ENCODE results near the gene SCAF8. TPM values are rescaled to one million over a fixed set of nuclear protein-coding genes. Genes with fewer than 3 reads are reported as not detected.

Gene SCAF8
- total RNA-seq, 4 donors from 2014 or later: 29.5 to 52.8 (median 37.4) TPM

- no peak for TF ChIP-seq CTCF (IDR thresholded peaks at IDR 0.05)
- ATAC-seq (ENCODE audit: low FRiP score): no peak
- no peak for DNase-seq (ENCODE audit: low spot score)
These were observed 80.8 kb downstream of the SCAF8 start for GRCh38 chr6:154814063-154814462.

DNA sequence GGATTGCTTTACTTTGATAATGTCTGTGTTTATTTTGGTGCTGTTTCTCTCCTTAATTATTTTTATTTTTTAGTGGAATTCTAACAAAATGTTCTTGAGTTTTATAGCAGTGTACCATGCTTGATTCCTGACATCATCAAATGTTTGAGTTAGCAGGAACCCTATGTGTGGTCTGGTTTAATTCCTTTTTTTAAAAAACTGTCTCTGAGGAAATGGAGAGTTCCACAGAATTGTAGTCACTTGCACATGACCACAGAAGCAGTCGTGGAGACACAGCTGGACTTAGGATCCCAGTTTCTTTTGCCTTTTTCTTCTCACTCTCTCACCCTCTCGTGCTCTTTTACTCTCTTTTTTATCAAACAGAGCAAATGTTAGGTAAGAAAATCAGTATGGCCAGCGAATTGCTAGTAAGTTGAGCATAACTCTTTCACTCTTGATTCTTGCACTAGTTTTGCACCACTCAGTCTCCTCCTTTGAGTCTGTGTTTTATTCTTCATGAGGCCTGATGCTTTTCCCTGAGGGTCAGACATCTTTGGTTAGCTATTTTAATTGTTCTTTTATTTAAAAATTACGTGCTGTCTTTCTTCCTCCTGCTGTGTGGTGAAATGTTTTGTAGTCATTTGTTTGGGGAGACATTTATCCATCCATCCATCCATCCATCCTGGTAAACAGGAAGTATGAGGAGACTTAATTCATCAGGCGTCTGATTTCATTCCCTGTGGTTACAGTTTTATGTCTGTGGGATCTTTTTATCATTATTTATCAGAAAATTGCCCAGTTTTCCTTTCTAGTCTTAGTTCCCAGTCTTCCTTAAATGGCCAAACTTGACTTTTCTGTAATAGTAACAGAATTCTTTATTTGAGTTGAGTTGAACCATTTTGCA is 83.0 kb downstream of the SCAF8 start:
- DNase-seq (ENCODE audit: low spot score): no peak
- no peak for ATAC-seq (ENCODE audit: low FRiP score)
- TF ChIP-seq CTCF (IDR thresholded peaks at IDR 0.05): no peak

DNA sequence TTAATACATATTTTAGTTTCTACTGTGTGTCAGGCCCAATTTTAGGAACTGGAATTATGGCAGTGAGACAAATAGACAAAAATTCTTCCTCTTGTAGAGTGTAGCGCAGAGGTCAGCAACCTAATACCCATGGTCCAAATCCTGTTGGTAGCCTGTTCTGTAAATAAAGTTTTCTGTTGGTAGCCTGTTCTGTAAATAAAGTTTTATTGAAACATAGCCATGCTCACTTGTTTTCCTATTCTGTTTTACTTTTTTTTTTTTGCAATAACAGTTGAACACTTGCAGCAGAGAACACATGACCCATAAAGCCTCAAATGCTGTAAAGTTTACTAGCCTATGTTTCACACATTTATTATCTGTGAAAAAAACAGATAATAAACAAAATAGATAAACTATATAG is 87.9 kb downstream of the SCAF8 start:
- TF ChIP-seq CTCF (IDR thresholded peaks at IDR 0.05): no peak

GRCh38 chr6:154821638-154822037 is 88.4 kb downstream of the SCAF8 start:
- no peak for TF ChIP-seq CTCF (IDR thresholded peaks at IDR 0.05)
- ATAC-seq (ENCODE audit: low FRiP score) (no peak), DNase-seq (ENCODE audit: low spot score) (no peak)

More for the DNA sequence above, 87.9 kb downstream of the SCAF8 start:
- ATAC-seq (ENCODE audit: low FRiP score) (no peak), DNase-seq (ENCODE audit: low spot score) (no peak)

DNA sequence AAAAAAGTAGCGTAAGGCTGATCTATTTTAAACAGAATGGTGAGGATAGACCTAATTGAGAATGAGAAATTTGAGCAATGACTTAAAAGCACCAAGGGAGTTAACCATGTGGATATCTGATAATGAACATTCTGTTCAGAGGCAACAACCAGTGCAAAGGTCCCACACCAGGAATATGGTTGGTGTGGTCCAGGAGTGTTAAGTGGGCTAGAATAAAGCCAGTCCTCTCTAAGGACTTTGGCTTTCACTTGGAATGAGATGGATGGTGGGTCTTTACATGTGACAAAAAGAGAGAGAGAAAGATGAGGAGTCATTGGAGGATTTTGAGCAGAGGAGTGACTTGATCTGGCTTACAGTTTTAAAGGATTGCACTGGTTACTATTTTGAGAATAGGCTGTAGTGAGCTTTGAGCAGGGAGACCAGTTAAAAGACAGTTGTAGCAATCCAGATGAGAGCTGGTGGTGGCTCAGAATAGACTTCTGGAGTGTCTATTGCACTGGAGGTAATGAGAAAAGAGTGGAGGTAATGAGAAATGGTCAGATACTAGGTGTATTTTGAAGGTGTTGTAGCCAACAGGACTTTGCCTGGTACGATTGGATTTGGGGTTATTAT is 89.8 kb downstream of the SCAF8 start:
- DNase-seq (ENCODE audit: low spot score): no peak
- no peak for ATAC-seq (ENCODE audit: low FRiP score)
- TF ChIP-seq CTCF (IDR thresholded peaks at IDR 0.05): no peak

GRCh38 chr6:154824076-154824475 is 90.9 kb downstream of the SCAF8 start:
- DNase-seq (ENCODE audit: low spot score) (no peak), ATAC-seq (ENCODE audit: low FRiP score) (no peak)
- no peak for TF ChIP-seq CTCF (IDR thresholded peaks at IDR 0.05)

- no peak for TF ChIP-seq CTCF (IDR thresholded peaks at IDR 0.05)
- DNase-seq (ENCODE audit: low spot score) (no peak), ATAC-seq (ENCODE audit: low FRiP score) (no peak)
These were observed 96.8 kb downstream of the SCAF8 start for GRCh38 chr6:154829970-154830369.
